Measurements from ENCODE around the gene ROCK1.
"Not testable (repeated sequence)": the region's sequence is repeated elsewhere in the genome, so short reads cannot be mapped to it uniquely, and the experiment has no call there.

ROCK1 gene

GRCh38 chr18:21111346-21112139 lies at the start of gene ROCK1:
TSS of gene ROCK1 (minus strand) at chr18:21111813. CDS start at chr18:21110910, 903 bp downstream.
- peak; percentile 83 for DNase-seq (ENCODE audit: low read depth)

GRCh38 chr18:21155443-21155842 lies 43.8 kb upstream of the ROCK1 start:
- DNase-seq (ENCODE audit: low read depth): no peak

- DNase-seq (ENCODE audit: low read depth): no peak
Observed at GRCh38 chr18:21146016-21146415, 34.4 kb upstream of the ROCK1 start.

DNA sequence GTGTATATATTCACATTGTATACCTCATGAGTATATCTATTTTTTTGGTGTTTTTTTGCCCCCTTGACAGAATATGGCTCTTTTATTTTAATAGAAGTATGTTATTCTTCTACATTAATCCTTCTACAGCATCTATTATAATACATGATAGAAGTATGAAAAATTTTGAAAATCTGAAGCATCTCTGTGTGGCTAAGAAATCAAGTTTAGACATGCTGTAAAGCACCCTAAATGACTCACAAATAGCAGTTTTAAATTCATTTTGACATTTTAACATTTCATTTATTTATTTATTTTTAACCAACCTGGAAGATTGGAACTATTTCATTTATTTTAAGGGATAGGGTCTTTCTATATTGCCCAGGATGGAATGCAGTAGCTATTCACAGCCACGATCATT lies 33.8 kb upstream of the ROCK1 start:
- DNase-seq (ENCODE audit: low read depth): no peak

GRCh38 chr18:21141668-21142422 lies 30.2 kb upstream of the ROCK1 start:
- DNase-seq (ENCODE audit: low read depth): no peak

GRCh38 chr18:21137719-21138488 lies 26.3 kb upstream of the ROCK1 start:
- DNase-seq (ENCODE audit: low read depth): not testable (repeated sequence)

DNA sequence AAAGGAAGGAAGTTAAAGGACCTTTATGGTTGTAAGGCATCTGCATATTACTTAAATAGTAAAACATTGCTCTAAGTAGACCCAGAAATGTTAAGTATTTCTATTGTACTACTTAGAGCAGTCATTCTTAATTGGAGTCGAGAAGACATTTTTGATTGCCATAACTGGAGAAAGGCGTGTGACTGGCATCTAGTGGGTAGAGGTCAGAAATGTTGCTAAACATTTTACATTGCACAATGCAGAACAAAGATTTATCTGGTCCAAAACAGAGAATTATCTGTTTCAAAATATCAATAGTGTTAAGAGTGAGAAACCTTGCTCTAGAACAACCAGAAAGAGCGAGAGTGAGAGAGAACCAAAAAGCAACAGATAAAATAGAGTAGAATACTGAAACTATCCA lies 23.3 kb upstream of the ROCK1 start:
- DNase-seq (ENCODE audit: low read depth): no peak

- DNase-seq (ENCODE audit: low read depth): no peak
Observed at GRCh38 chr18:21132398-21132918, 20.8 kb upstream of the ROCK1 start.

DNA sequence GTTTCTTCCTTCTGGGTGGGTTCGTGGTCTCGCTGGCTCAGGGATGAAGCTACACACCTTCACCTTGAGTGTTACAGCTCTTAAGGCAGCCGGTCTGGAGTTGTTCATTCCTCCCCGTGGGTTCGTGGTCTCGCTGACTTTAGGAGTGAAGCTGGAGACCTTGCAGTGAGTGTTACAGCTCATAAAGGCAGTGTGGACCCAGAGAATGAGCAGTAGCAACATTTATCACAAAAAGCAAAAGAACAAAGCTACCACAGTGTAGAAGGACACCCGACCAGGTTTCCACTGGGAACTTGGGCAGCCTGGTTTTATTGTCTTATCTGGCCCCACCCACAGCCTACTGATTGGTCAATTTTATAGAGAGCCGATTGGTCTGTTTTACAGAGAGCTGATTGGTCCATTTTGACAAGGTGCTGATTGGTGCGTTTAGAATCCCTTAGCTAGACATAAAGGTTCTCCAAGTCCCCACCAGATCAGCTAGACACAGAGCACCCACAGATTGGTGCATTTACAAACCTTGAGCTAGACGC lies 20.1 kb upstream of the ROCK1 start:
- DNase-seq (ENCODE audit: low read depth): no peak

DNA sequence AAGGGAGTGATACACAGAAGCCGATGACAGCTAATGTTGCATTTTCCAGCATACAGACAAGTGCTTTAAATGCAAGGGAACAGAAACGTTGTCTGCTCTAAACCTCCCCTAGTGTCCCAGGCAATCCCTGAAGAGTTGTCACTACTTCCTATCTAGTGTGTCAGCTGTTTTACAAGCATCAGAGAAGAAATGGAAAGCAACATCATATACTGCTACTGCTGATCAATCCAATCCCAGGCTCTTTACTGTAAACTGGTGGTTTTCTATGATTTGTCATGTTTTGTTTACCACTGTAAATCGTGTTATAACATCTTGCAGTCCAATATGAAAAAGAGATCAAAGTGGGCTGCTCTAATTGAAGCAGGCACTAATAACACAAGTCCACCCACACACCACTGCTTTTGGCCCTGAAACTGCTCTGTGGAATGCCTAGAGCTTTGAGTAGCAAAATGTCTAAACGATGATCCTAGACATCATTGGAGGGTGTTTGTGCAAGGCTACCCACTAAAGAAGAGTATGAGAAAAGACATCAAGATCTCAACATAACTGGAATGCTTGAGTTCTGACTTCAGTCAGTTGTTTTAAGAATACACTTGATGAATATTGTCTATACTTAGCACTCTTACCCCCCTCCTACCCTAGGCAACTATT lies 18.1 kb upstream of the ROCK1 start:
- DNase-seq (ENCODE audit: low read depth): no peak

DNA sequence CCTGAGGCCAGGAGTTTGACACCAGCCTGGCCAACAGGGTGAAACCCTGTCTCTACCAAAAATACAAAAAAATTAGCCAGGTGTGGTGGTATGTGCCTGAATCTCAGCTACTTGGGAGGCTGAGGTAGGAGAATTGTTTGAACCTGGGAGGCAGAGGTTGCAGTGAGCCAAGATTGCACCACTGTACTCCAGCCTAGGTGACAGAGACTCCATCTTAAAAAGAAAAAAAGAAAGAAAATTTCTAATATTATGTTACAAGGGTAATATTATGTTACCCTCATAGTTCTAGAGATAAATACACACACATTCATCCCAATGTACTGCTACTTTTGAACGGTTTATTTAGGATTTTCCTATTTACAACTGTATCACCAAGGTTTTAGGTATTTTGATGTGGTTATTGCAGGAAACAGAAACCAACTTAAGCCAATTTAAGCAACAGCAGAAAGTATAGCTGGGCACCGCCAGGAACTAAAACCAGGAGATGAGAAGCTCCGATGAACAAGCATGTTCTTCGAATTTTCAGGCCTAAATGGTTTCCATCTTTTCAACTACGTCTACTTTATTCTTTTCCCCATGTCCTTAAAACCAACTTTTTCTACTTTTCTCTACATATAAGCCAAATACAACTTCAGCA lies 11.8 kb upstream of the ROCK1 start:
- no peak for DNase-seq (ENCODE audit: low read depth)

GRCh38 chr18:21118806-21119205 lies 7.2 kb upstream of the ROCK1 start:
- DNase-seq (ENCODE audit: low read depth): no peak

GRCh38 chr18:21117409-21118131 lies 6.0 kb upstream of the ROCK1 start:
- no peak for DNase-seq (ENCODE audit: low read depth)

GRCh38 chr18:21115519-21116411 lies 4.2 kb upstream of the ROCK1 start:
- no peak for DNase-seq (ENCODE audit: low read depth)

GRCh38 chr18:21112543-21113105 lies 1.0 kb upstream of the ROCK1 start:
- no peak for DNase-seq (ENCODE audit: low read depth)

GRCh38 chr18:21112140-21112473 lies 494 bp upstream of the ROCK1 start:
- no peak for DNase-seq (ENCODE audit: low read depth)

GRCh38 chr18:21110713-21111345 lies 784 bp downstream of the ROCK1 start:
- no peak for DNase-seq (ENCODE audit: low read depth)

GRCh38 chr18:21109936-21110712 lies 1.5 kb downstream of the ROCK1 start:
- DNase-seq (ENCODE audit: low read depth): no peak
